DND-41 (cell line): ENCODE measurements around the gene CNOT3.

Experiments used
- CTCF ChIP-seq: IDR thresholded peaks from 2 replicates; pipeline ENCODE4 v1.5.1; 2012; ENCODE audit warnings: borderline replicate concordance, low read length, moderate library complexity, mild to moderate bottlenecking; ENCODE audit not compliant: poor library complexity, severe bottlenecking; ENCODE audit errors: extremely low read depth
- EZH2 ChIP-seq: IDR thresholded peaks from 3 replicates; pipeline ENCODE4 v1.6.1; 2012; ENCODE audit warnings: borderline replicate concordance, low read depth, mild to moderate bottlenecking, moderate library complexity, low read length, inconsistent platforms; ENCODE audit not compliant: severe bottlenecking

GRCh38 chr19:54114340-54115108 lies 23.0 kb upstream of the CNOT3 start:
- TF ChIP-seq CTCF (peak; percentile 12), EZH2 (no peak)
